HepG2 (cell line): ENCODE measurements around the gene CUTC. TPM values are rescaled to one million over a fixed set of nuclear protein-coding genes. Genes with fewer than 3 reads are reported as not detected.
A peak's percentile ranks its signal among the peaks of the same experiment; 100 is the strongest.

ENCODE experiments used
- ATAC-seq: fragments of 200-7000 bp; cut with Tn5 transposase; 3 replicates; pipeline ENCODE4 v1.9.1; 2020; ENCODE audit warnings: mild to moderate bottlenecking, moderate library complexity
- BruUV-seq: library from RNA; stranded (reverse); fragments of 400-500 nt; replicated peaks from 2 replicates; lab custom pipeline; 2021; lab: Mats Ljungman, UMichigan
- CTCF ChIA-PET: fragments of 300-600 bp; formaldehyde crosslinking; extraction: SDS; loops from one replicate; lab custom pipeline; 2021; ENCODE audit warnings: low total read pairs, inconsistent platforms, low intra/inter-chr PET ratio; lab: Yijun Ruan, JAX
- POLR2A ChIA-PET: fragments of 350-600 bp; sonication (Branson Sonifier 250); formaldehyde crosslinking; loops from one replicate; lab custom pipeline; 2020; ENCODE audit warnings: antibody characterized with exemption, inconsistent platforms; lab: Yijun Ruan, JAX
- DNase-seq: peaks from one replicate; pipeline ENCODE4 v3.0.0-alpha.2; 2015; ENCODE audit warnings: low spot score
- FAIRE-seq: peaks from 3 replicates; lab custom pipeline; 2011; peaks lifted over from hg19 to GRCh38; lab: Jason Lieb, UNC
- H2AFZ ChIP-seq: one replicate; pipeline ENCODE4 v1.6.1; 2011; ENCODE audit warnings: low read length, inconsistent platforms
- H3K27ac ChIP-seq: fragments of 300-600 bp; 3 replicates; pipeline ENCODE4 v1.8.0; 2011; ENCODE audit warnings: mixed run types, mild to moderate bottlenecking, mixed read lengths, low read length, inconsistent platforms; ENCODE audit not compliant: insufficient read depth; ENCODE audit errors: extremely low read length
- H3K27me3 ChIP-seq, 2 experiments: fragments of 200-600 bp in 1 of 2; 2 replicates in 1 of 2; 3 replicates in 1 of 2; pipeline versions ENCODE4 v1.6.0 to v1.8.0; 2011; ENCODE audit warnings: low read length in 2 of 2, mild to moderate bottlenecking in 2 of 2, moderate library complexity in 2 of 2, inconsistent platforms in 1 of 2; ENCODE audit not compliant: insufficient read depth in 2 of 2, control insufficient read depth in 1 of 2
- H3K36me3 ChIP-seq, 2 experiments: fragments of 200-600 bp in 1 of 2; replicated peaks in 1 of 2; 2 replicates in 1 of 2; 3 replicates in 1 of 2; pipeline versions ENCODE4 v1.5.1 to v1.8.0; 2011; ENCODE audit warnings: low read length in 2 of 2, inconsistent platforms in 1 of 2; ENCODE audit not compliant: insufficient read depth in 2 of 2, control insufficient read depth in 1 of 2
- H3K4me1 ChIP-seq: 2 replicates; pipeline ENCODE4 v1.5.1; 2012; ENCODE audit warnings: low read length, inconsistent platforms; ENCODE audit not compliant: insufficient read depth
- H3K4me2 ChIP-seq: 2 replicates; pipeline ENCODE4 v1.6.0; 2011; ENCODE audit warnings: low read depth, low read length, inconsistent platforms
- H3K4me3 ChIP-seq, 3 experiments: fragments of 200-600 bp in 1 of 3; sonication (generic), shearing (Covaris generic) in 1 of 3; replicated peaks in 1 of 3; 2 replicates each; pipeline ENCODE4 v1.5.1; 2011 to 2016; ENCODE audit warnings: low read length in 3 of 3, inconsistent platforms in 2 of 3, low read depth in 2 of 3, mild to moderate bottlenecking in 2 of 3, control low read depth in 1 of 3, mixed read lengths in 1 of 3; ENCODE audit not compliant: insufficient read depth in 1 of 3
- H3K79me2 ChIP-seq: one replicate; pipeline ENCODE4 v1.6.1; 2011; ENCODE audit warnings: low read length, inconsistent platforms; ENCODE audit not compliant: insufficient read depth
- H3K9ac ChIP-seq: 2 replicates; pipeline ENCODE4 v1.6.0; 2011; ENCODE audit warnings: mild to moderate bottlenecking, low read depth, low read length, inconsistent platforms; ENCODE audit not compliant: insufficient read depth
- H3K9me3 ChIP-seq: 2 replicates; pipeline ENCODE4 v1.5.1; 2012; ENCODE audit warnings: mild to moderate bottlenecking, low read length
- H4K20me1 ChIP-seq: 2 replicates; pipeline ENCODE4 v1.6.0; 2011; ENCODE audit warnings: inconsistent platforms, mild to moderate bottlenecking, low read length, moderate library complexity; ENCODE audit not compliant: insufficient read depth
- CHD4 ChIP-seq: fragments of 200-600 bp; sonication (generic); IDR thresholded peaks from 2 replicates; pipeline ENCODE4 v1.7.0; 2017; ENCODE audit warnings: mild to moderate bottlenecking, low read length, borderline replicate concordance
- EP300 ChIP-seq, 3 experiments: sonication (generic) in 1 of 3; formaldehyde crosslinking in 1 of 3; IDR thresholded peaks; 2 replicates each; pipeline versions ENCODE4 v1.5.1 to v1.6.1; 2011 to 2020; ENCODE audit warnings: low read depth in 2 of 3, low read length in 2 of 3, borderline replicate concordance in 1 of 3, improper control_type of control experiment in 1 of 3, mild to moderate bottlenecking in 1 of 3, missing genetic modification reagents in 1 of 3, moderate library complexity in 1 of 3
- GABPA ChIP-seq, 2 experiments: IDR thresholded peaks; 2 replicates each; pipeline ENCODE4 v1.6.1; 2011 to 2016; ENCODE audit warnings: low read depth in 2 of 2, low read length in 1 of 2, missing biosample characterization in 1 of 2, missing genetic modification characterization in 1 of 2
- MED1 ChIP-seq: sonication (generic); formaldehyde crosslinking; IDR thresholded peaks from 2 replicates; pipeline ENCODE4 v1.4.0; 2020; ENCODE audit warnings: missing genetic modification reagents
- SMAD3 ChIP-seq: sonication (generic); formaldehyde crosslinking; IDR thresholded peaks from 2 replicates; pipeline ENCODE4 v1.4.0; 2020; ENCODE audit warnings: missing genetic modification reagents
- SRY ChIP-seq: sonication (generic); formaldehyde crosslinking; IDR thresholded peaks from 2 replicates; pipeline ENCODE4 v1.8.0; 2022; ENCODE audit warnings: mild to moderate bottlenecking, missing genetic modification reagents
- THRA ChIP-seq: sonication (generic); formaldehyde crosslinking; IDR thresholded peaks from 2 replicates; pipeline ENCODE4 v1.4.0; 2020; ENCODE audit warnings: missing genetic modification reagents, borderline replicate concordance
- ZKSCAN1 ChIP-seq: fragments of 150-350 bp; IDR thresholded peaks from 2 replicates; pipeline ENCODE4 v1.6.1; 2014; ENCODE audit warnings: low read length
- ZNF136 ChIP-seq: sonication (generic); formaldehyde crosslinking; IDR thresholded peaks from 2 replicates; pipeline ENCODE4 v1.8.1; 2022; ENCODE audit warnings: low read depth, mild to moderate bottlenecking, moderate library complexity, missing genetic modification reagents
- WGBS: methylation state at CpG from one replicate; pipeline ENCODE4 v1.1.6; 2017; ENCODE audit warnings: low lambda C conversion rate; 5-methylcytosine and 5-hydroxymethylcytosine counted together
- in situ Hi-C: cut with HindIII; loops from 2 replicates; pipeline ENCODE4 v1.10.0; 2017; ENCODE audit warnings: low pct_unique_long_range_greater_than_20kb; ENCODE audit not compliant: extremely low pct_ligation_motif_present
- intact Hi-C: fragments of 100-400 bp; cut with micrococcal nuclease; formaldehyde crosslinking; loops from one replicate; pipeline ENCODE4 v1.10.0; 2022; ENCODE audit not compliant: unreplicated experiment
- polyA plus RNA-seq, 8 experiments: library from polyadenylated mRNA; depleted of rRNA in 3 of 8; stranded (reverse) in 7 of 8; unstranded in 1 of 8; fragments of >200 nt; fragmentation: Illumina TruSeq in 4 of 8; extraction: Trizol in 4 of 8; gene quantifications; 2 replicates each; pipeline versions ENCODE4 v1.2.1 to v1.2.3, GENCODE V29; 2011 to 2016; ENCODE audit warnings: low read depth in 4 of 8, missing spikeins in 1 of 8, mixed read lengths in 1 of 8; ENCODE audit not compliant: insufficient read depth in 1 of 8
- total RNA-seq, 5 experiments: library from RNA; depleted of rRNA; stranded (reverse); fragments of >200 nt; fragmentation: Illumina TruSeq; extraction: Trizol; gene quantifications; 2 replicates each; pipeline ENCODE4 v1.2.3, GENCODE V29; 2016; ENCODE audit warnings: low read depth in 1 of 5
- TF ChIP-seq, protein P1 (sequence below): sonication (generic); formaldehyde crosslinking; IDR thresholded peaks from 2 replicates; pipeline ENCODE4 v1.5.1; 2020; ENCODE audit warnings: mild to moderate bottlenecking, missing genetic modification reagents
- TF ChIP-seq, protein P2 (sequence below): IDR thresholded peaks from 2 replicates; pipeline ENCODE4 v1.4.0; 2020; ENCODE audit warnings: mild to moderate bottlenecking, missing genetic modification reagents

CUTC gene
- total and polyA plus RNA-seq, 2 of the 13 experiments (the other 11 are each of a cell fraction or from before 2014, with no cell fraction given): 22.3 to 25.8 TPM

- intact Hi-C loops: loop anchor here (1.0 to 2.0 kb wide), 2 partner anchors 27 to 50 kb away; partner anchors contain the start of genes COX15 and CUTC
- DNase-seq: peak; percentile 49
- Histone ChIP-seq H4K20me1 (peaks cover 8% of the 10 kb centered on the region; the same call in 1 of the 2 replicates), H3K79me2 (peaks cover 42% of the 10 kb centered on the region), H2AFZ (no peak overlapping the region), H3K4me1 (peaks cover 77% of the 10 kb centered on the region), H3K27me3 (no peaks in the 10 kb centered on the region; a peak in 1 of 5 replicates), H3K4me3 (peak overlapping the region; percentile 4 to 98 (median 73); a peak in 1 of 6 replicates), H3K36me3 (peaks cover 6 to 17% of the 10 kb centered on the region in 2 experiments), H3K9me3 (no peaks in the 10 kb centered on the region), H3K27ac (peak overlapping the region; percentile 95), H3K4me2 (peak overlapping the region; percentile 94), H3K9ac (peak overlapping the region; percentile 94)
- BruUV-seq: TSS peak; percentile 90
- CTCF ChIA-PET: no interaction called here
- in situ Hi-C loops: loop anchor here (5.0 kb wide), 1 partner anchor 50 kb away; the partner anchor contains the start of genes COX15 and CUTC
- peak; percentile 67 for FAIRE-seq
- ATAC-seq: peak; percentile 11; the same call in 2 of the 3 replicates
- 19% methylated on average over 5 of the region's 5 CpGs for WGBS
- POLR2A ChIA-PET: interaction anchor here (0.9 to 4.7 kb wide), 13 partner anchors 8 to 160 kb away, joined by 3 to 73 read pairs (median 7); partner anchors contain the start of genes COX15, CUTC and ENTPD7
- peak; percentile 92 for TF ChIP-seq CHD4
- TF ChIP-seq, protein P1, sequence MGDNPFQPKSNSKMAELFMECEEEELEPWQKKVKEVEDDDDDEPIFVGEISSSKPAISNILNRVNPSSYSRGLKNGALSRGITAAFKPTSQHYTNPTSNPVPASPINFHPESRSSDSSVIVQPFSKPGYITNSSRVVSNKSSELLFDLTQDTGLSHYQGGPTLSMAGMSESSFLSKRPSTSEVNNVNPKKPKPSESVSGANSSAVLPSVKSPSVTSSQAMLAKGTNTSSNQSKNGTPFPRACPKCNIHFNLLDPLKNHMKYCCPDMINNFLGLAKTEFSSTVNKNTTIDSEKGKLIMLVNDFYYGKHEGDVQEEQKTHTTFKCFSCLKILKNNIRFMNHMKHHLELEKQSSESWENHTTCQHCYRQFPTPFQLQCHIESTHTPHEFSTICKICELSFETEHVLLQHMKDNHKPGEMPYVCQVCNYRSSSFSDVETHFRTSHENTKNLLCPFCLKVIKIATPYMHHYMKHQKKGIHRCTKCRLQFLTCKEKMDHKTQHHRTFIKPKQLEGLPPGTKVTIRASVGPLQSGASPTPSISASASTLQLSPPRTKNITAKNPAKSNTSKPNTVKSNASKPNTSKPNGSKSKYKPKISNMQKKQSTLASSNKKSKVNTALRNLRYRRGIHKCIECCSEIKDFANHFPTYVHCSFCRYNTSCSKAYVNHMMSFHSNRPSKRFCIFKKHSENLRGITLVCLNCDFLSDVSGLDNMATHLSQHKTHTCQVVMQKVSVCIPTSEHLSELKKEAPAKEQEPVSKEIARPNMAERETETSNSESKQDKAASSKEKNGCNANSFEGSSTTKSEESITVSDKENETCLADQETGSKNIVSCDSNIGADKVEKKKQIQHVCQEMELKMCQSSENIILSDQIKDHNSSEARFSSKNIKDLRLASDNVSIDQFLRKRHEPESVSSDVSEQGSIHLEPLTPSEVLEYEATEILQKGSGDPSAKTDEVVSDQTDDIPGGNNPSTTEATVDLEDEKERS (CRISPR knock-in tag): 0 out of 2 replicates have a peak, but pooled peaks have one; percentile 50
- TF ChIP-seq SMAD3 (CRISPR knock-in tag): 0 out of 2 replicates have a peak, but pooled peaks have one; percentile 5
- no peak for TF ChIP-seq GABPA (IDR thresholded peaks at IDR 0.05; ENCODE audit: low read depth, low read length)
- peak; percentile 44 for TF ChIP-seq GABPA (CRISPR knock-in tag; IDR thresholded peaks at IDR 0.05; ENCODE audit: low read depth)
- TF ChIP-seq ZNF136 (CRISPR knock-in tag): 0 out of 2 replicates have a peak, but pooled peaks have one; percentile 10
- peak; percentile 77 for TF ChIP-seq MED1 (CRISPR knock-in tag)
- TF ChIP-seq, protein P2, sequence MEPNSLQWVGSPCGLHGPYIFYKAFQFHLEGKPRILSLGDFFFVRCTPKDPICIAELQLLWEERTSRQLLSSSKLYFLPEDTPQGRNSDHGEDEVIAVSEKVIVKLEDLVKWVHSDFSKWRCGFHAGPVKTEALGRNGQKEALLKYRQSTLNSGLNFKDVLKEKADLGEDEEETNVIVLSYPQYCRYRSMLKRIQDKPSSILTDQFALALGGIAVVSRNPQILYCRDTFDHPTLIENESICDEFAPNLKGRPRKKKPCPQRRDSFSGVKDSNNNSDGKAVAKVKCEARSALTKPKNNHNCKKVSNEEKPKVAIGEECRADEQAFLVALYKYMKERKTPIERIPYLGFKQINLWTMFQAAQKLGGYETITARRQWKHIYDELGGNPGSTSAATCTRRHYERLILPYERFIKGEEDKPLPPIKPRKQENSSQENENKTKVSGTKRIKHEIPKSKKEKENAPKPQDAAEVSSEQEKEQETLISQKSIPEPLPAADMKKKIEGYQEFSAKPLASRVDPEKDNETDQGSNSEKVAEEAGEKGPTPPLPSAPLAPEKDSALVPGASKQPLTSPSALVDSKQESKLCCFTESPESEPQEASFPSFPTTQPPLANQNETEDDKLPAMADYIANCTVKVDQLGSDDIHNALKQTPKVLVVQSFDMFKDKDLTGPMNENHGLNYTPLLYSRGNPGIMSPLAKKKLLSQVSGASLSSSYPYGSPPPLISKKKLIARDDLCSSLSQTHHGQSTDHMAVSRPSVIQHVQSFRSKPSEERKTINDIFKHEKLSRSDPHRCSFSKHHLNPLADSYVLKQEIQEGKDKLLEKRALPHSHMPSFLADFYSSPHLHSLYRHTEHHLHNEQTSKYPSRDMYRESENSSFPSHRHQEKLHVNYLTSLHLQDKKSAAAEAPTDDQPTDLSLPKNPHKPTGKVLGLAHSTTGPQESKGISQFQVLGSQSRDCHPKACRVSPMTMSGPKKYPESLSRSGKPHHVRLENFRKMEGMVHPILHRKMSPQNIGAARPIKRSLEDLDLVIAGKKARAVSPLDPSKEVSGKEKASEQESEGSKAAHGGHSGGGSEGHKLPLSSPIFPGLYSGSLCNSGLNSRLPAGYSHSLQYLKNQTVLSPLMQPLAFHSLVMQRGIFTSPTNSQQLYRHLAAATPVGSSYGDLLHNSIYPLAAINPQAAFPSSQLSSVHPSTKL (CRISPR knock-in tag): peak; percentile 38; the same call in 1 of the 2 replicates
- peak in 1 of 2 experiments; percentile 53; a peak in 1 of 4 replicates for TF ChIP-seq EP300 (IDR thresholded peaks at IDR 0.05; ENCODE audit: low read depth in 2 of 2, low read length in 2 of 2)
- TF ChIP-seq EP300 (CRISPR knock-in tag; IDR thresholded peaks at IDR 0.05; ENCODE audit: borderline replicate concordance): no peak
- no peak for TF ChIP-seq SRY
- 0 out of 2 replicates have a peak, but pooled peaks have one; percentile 38 for TF ChIP-seq THRA
- TF ChIP-seq ZKSCAN1: no peak
Observed at GRCh38 chr10:99781734-99782429, 49.8 kb downstream of the CUTC start.
